SK-N-MC (cell line): ENCODE measurements around the gene COQ2.

Source experiments
- EZH2 ChIP-seq: fragments of 200-600 bp; sonication (generic); IDR thresholded peaks from one replicate; pipeline ENCODE4 v1.6.1; 2017; ENCODE audit warnings: antibody characterized with exemption
- FOXP2 ChIP-seq: optimal IDR thresholded peaks from 2 replicates; pipeline ENCODE3; 2011; ENCODE audit warnings: mild to moderate bottlenecking, moderate library complexity; ENCODE audit not compliant: insufficient read depth; ENCODE audit errors: extremely low read length, control extremely low read depth
- POLR2AphosphoS5 ChIP-seq: IDR thresholded peaks from 2 replicates; pipeline ENCODE4 v1.6.1; 2012; ENCODE audit warnings: mild to moderate bottlenecking, low read depth, low read length, borderline replicate concordance

- TF ChIP-seq POLR2AphosphoS5 (no peak), EZH2 (no peak), FOXP2 (no peak)
Observed at GRCh38 chr4:83307920-83308319, 23.3 kb upstream of the COQ2 start.
